HCT116 (cell line): ENCODE measurements around the gene CACNA1G. TPM values are rescaled to one million over a fixed set of nuclear protein-coding genes. Genes with fewer than 3 reads are reported as not detected.

Experiments used
- ATAC-seq: fragments of 200-7000 bp; cut with Tn5 transposase; 2 replicates; pipeline ENCODE4 v1.9.1; 2020; ENCODE audit warnings: mild to moderate bottlenecking, moderate library complexity
- BruUV-seq: library from RNA; stranded (reverse); fragments of 400-500 nt; replicated peaks from 2 replicates; lab custom pipeline; 2021; lab: Mats Ljungman, UMichigan
- CTCF ChIA-PET: fragments of 300-600 bp; sonication (Branson Sonifier 250); formaldehyde crosslinking; loops from one replicate; lab custom pipeline; 2021; ENCODE audit warnings: antibody characterized with exemption; lab: Charles Lee
- POLR2A ChIA-PET: fragments of 300-600, 350-600 bp; sonication (Branson Sonifier 250); formaldehyde crosslinking; loops from one replicate; lab custom pipeline; 2021; ENCODE audit warnings: antibody characterized with exemption; lab: Charles Lee
- RAD21 ChIA-PET, 2 experiments: fragments of 300-600 bp; sonication (Branson Sonifier 250); formaldehyde crosslinking; loops; one replicate each; lab custom pipeline; 2023; ENCODE audit warnings: low total read pairs in 2 of 2; ENCODE audit not compliant: uncharacterized antibody in 2 of 2, unreplicated experiment in 2 of 2, low non-redundant PET in 1 of 2; lab: Charles Lee
- DNase-seq: peaks from one replicate; pipeline ENCODE4 v3.0.0-alpha.2; 2010; ENCODE audit warnings: low read depth, low spot score
- H2AFZ ChIP-seq: fragments of 200-600 bp; shearing (Covaris generic), sonication (generic); 2 replicates; pipeline ENCODE4 v1.6.1; 2017; ENCODE audit warnings: low read depth, mixed run types, mixed read lengths, antibody characterized with exemption, low read length; ENCODE audit not compliant: poor library complexity, severe bottlenecking
- H3K27ac ChIP-seq: 2 replicates; pipeline ENCODE4 v1.5.1; 2012; ENCODE audit warnings: low read depth, low read length
- H3K27me3 ChIP-seq: fragments of 200-600 bp; sonication (generic); 2 replicates; pipeline ENCODE4 v1.6.1; 2016; ENCODE audit warnings: mixed run types, low read length, mixed read lengths; ENCODE audit not compliant: insufficient read depth
- H3K36me3 ChIP-seq, 2 experiments: fragments of 200-500 bp in 1 of 2; fragments of 200-600 bp in 1 of 2; sonication (Bioruptor generic) in 1 of 2; sonication (generic) in 1 of 2; 2 replicates each; pipeline versions ENCODE4 v1.5.1 to v1.6.1; 2014 to 2016; ENCODE audit warnings: low read length in 2 of 2, inconsistent platforms in 1 of 2, mixed read lengths in 1 of 2, mixed run types in 1 of 2; ENCODE audit not compliant: insufficient read depth in 2 of 2, control insufficient read depth in 1 of 2
- H3K4me1 ChIP-seq, 2 experiments: fragments of 200-600 bp in 1 of 2; sonication (generic) in 1 of 2; 2 replicates each; pipeline versions ENCODE4 v1.5.1 to v1.6.1; 2012 to 2017; ENCODE audit warnings: low read length in 2 of 2, inconsistent platforms in 1 of 2, mild to moderate bottlenecking in 1 of 2, mixed read lengths in 1 of 2, mixed run types in 1 of 2, moderate library complexity in 1 of 2; ENCODE audit not compliant: insufficient read depth in 2 of 2, control insufficient read depth in 1 of 2
- H3K4me2 ChIP-seq: fragments of 200-600 bp; sonication (generic); 2 replicates; pipeline ENCODE4 v1.6.1; 2017; ENCODE audit warnings: mixed run types, low read length, mixed read lengths
- H3K4me3 ChIP-seq, 2 experiments: fragments of 200-600 bp in 1 of 2; sonication (generic) in 1 of 2; replicated peaks in 1 of 2; 2 replicates each; pipeline ENCODE4 v1.5.1; 2011 to 2016; ENCODE audit warnings: low read length in 2 of 2, control low read depth in 1 of 2, low read depth in 1 of 2, mild to moderate bottlenecking in 1 of 2, mixed read lengths in 1 of 2, mixed run types in 1 of 2
- H3K79me2 ChIP-seq: fragments of 200-600 bp; sonication (generic); 2 replicates; pipeline ENCODE4 v1.6.1; 2017; ENCODE audit warnings: mild to moderate bottlenecking, mixed run types, low read length, moderate library complexity, mixed read lengths; ENCODE audit not compliant: insufficient read depth
- H3K9ac ChIP-seq: fragments of 200-600 bp; sonication (generic); 2 replicates; pipeline ENCODE4 v1.6.1; 2016; ENCODE audit warnings: low read length, mixed read lengths
- H3K9me2 ChIP-seq: fragments of 200-600 bp; sonication (generic), shearing (Covaris generic); 2 replicates; pipeline ENCODE4 v1.6.1; 2017; ENCODE audit warnings: mixed run types, mild to moderate bottlenecking, moderate library complexity; ENCODE audit not compliant: insufficient read depth
- H3K9me3 ChIP-seq, 2 experiments: fragments of 200-500 bp in 1 of 2; fragments of 200-600 bp in 1 of 2; sonication (Bioruptor generic) in 1 of 2; sonication (generic) in 1 of 2; 2 replicates each; pipeline ENCODE4 v1.6.1; 2014 to 2017; ENCODE audit warnings: low read length in 2 of 2, mixed read lengths in 2 of 2, inconsistent platforms in 1 of 2, low read depth in 1 of 2, mild to moderate bottlenecking in 1 of 2, mixed run types in 1 of 2, moderate library complexity in 1 of 2; ENCODE audit not compliant: control insufficient read depth in 1 of 2, insufficient read depth in 1 of 2
- H4K20me1 ChIP-seq: fragments of 200-600 bp; sonication (generic), shearing (Covaris generic); 2 replicates; pipeline ENCODE4 v1.6.1; 2017; ENCODE audit warnings: mixed run types, mild to moderate bottlenecking, moderate library complexity; ENCODE audit not compliant: insufficient read depth
- ATF3 ChIP-seq: IDR thresholded peaks from 2 replicates; pipeline ENCODE4 v1.6.1; 2012
- JUND ChIP-seq: IDR thresholded peaks from 2 replicates; pipeline ENCODE4 v1.6.1; 2012
- POLR2A ChIP-seq: IDR thresholded peaks from 2 replicates; pipeline ENCODE4 v1.7.0; 2011; ENCODE audit warnings: borderline replicate concordance; ENCODE audit not compliant: insufficient read depth, insufficient read length; ENCODE audit errors: extremely low read depth
- POLR2AphosphoS5 ChIP-seq: IDR thresholded peaks from 2 replicates; pipeline ENCODE4 v1.6.1; 2011; ENCODE audit warnings: mild to moderate bottlenecking, low read depth, low read length, moderate library complexity
- REST ChIP-seq: IDR thresholded peaks from 2 replicates; pipeline ENCODE4 v1.6.1; 2012; ENCODE audit warnings: low read depth
- SIN3A ChIP-seq: IDR thresholded peaks from 2 replicates; pipeline ENCODE4 v1.6.1; 2012; ENCODE audit warnings: low read depth
- ZNF274 ChIP-seq: fragments of 200-500 bp; sonication (Bioruptor generic); IDR thresholded peaks from 2 replicates; pipeline ENCODE4 v1.6.1; 2014; ENCODE audit warnings: mild to moderate bottlenecking, low read depth, low read length, inconsistent platforms
- intact Hi-C: fragments of 100-400 bp; cut with micrococcal nuclease; formaldehyde crosslinking; loops from 2 replicates; pipeline ENCODE4 v1.10.0; 2022
- total RNA-seq: library from RNA; stranded (reverse); gene quantifications from one replicate; pipeline ENCODE4 v1.2.1, GENCODE V29; 2021; ENCODE audit not compliant: unreplicated experiment

The CACNA1G gene
- total RNA-seq, 1 experiment from 2014 or later = 3.4 TPM

GRCh38 chr17:50586421-50587247 is 26.1 kb downstream of the CACNA1G start:
- Histone ChIP-seq H3K27me3 (no peaks in the 10 kb centered on the region), H3K9ac (no peak overlapping the region), H4K20me1 (no peaks in the 10 kb centered on the region), H2AFZ (no peak overlapping the region), H3K4me2 (no peak overlapping the region), H3K9me3 (no peaks in the 10 kb centered on the region), H3K79me2 (no peaks in the 10 kb centered on the region), H3K4me3 (no peak overlapping the region), H3K27ac (no peak overlapping the region), H3K4me1 (no peaks in the 10 kb centered on the region), H3K9me2 (no peaks in the 10 kb centered on the region), H3K36me3 (no peaks in the 10 kb centered on the region)
- RAD21 ChIA-PET = no interaction called here
- POLR2A ChIA-PET = no interaction called here
- TF ChIP-seq ATF3 = no peak
- no peak for TF ChIP-seq POLR2A
- no peak for TF ChIP-seq ZNF274
- no peak for TF ChIP-seq SIN3A
- CTCF ChIA-PET = no interaction called here
- DNase-seq (no peak), ATAC-seq (no peak)
- intact Hi-C loops = no loop called here
- no TSS peak for BruUV-seq

GRCh38 chr17:50587571-50587970 is 27.1 kb downstream of the CACNA1G start:
- no peak overlapping the region for H2AFZ ChIP-seq
- H3K27me3 ChIP-seq = no peaks in the 10 kb centered on the region
- no peaks in the 10 kb centered on the region for H3K9me2 ChIP-seq
- no peak overlapping the region for H3K4me3 ChIP-seq
- no peaks in the 10 kb centered on the region for H3K9me3 ChIP-seq
- RAD21 ChIA-PET = no interaction called here
- no peak overlapping the region for H3K9ac ChIP-seq
- H3K27ac ChIP-seq = no peak overlapping the region
- H3K36me3 ChIP-seq = no peaks in the 10 kb centered on the region
- H3K4me1 ChIP-seq = no peaks in the 10 kb centered on the region
- CTCF ChIA-PET = no interaction called here
- no TSS peak for BruUV-seq
- intact Hi-C loops = no loop called here
- no peaks in the 10 kb centered on the region for H3K79me2 ChIP-seq
- no peaks in the 10 kb centered on the region for H4K20me1 ChIP-seq
- no peak for DNase-seq
- no peak overlapping the region for H3K4me2 ChIP-seq
- no peak for ATAC-seq
- TF ChIP-seq POLR2AphosphoS5 (no peak), JUND (no peak), REST (no peak), ATF3 (no peak)
- POLR2A ChIA-PET = no interaction called here
